WTC11 (cell line): ENCODE data around the gene SORCS2. TPM values are rescaled to one million over a fixed set of nuclear protein-coding genes. Genes with fewer than 3 reads are reported as not detected.

ENCODE experiments used
- ATAC-seq: fragments of 200-7000 bp; cut with Tn5 transposase; 2 replicates; pipeline ENCODE4 v1.10.0; 2021; ENCODE audit warnings: mild to moderate bottlenecking, moderate library complexity
- CTCF ChIA-PET: fragments of 300-600 bp; sonication (Branson Sonifier 250); formaldehyde crosslinking; loops from one replicate; lab custom pipeline; 2021; ENCODE audit warnings: antibody characterized with exemption; lab: Charles Lee
- POLR2A ChIA-PET: fragments of 350-600 bp; sonication (Branson Sonifier 250); formaldehyde crosslinking; loops from one replicate; lab custom pipeline; 2021; ENCODE audit warnings: antibody characterized with exemption; lab: Charles Lee
- DNase-seq: peaks from one replicate; pipeline ENCODE4 v3.0.0; 2021; ENCODE audit warnings: low spot score
- H3K27ac Mint-ChIP-seq: 2 replicates; pipeline ENCODE4 v1.8.0; 2021; ENCODE audit warnings: mixed read lengths
- H3K27me3 Mint-ChIP-seq: 2 replicates; pipeline ENCODE4 v1.8.0; 2021; ENCODE audit warnings: low read depth, mild to moderate bottlenecking, moderate library complexity, mixed read lengths
- H3K36me3 Mint-ChIP-seq: 2 replicates; pipeline ENCODE4 v1.8.0; 2021; ENCODE audit warnings: mixed read lengths
- H3K4me1 Mint-ChIP-seq: 2 replicates; pipeline ENCODE4 v1.8.0; 2022; ENCODE audit warnings: mixed read lengths
- H3K4me3 Mint-ChIP-seq: 2 replicates; pipeline ENCODE4 v1.8.0; 2021; ENCODE audit warnings: mild to moderate bottlenecking, moderate library complexity, mixed read lengths
- H3K9me3 Mint-ChIP-seq: 2 replicates; pipeline ENCODE4 v1.8.0; 2021; ENCODE audit warnings: mixed read lengths
- ATF3 ChIP-seq: sonication (generic); formaldehyde crosslinking; conservative IDR thresholded peaks from 2 replicates; pipeline ENCODE4 v1.8.1; 2022; ENCODE audit warnings: mild to moderate bottlenecking, missing genetic modification reagents
- ATF6 ChIP-seq: sonication (generic); formaldehyde crosslinking; IDR thresholded peaks from 2 replicates; pipeline ENCODE4 v1.8.1; 2023; ENCODE audit warnings: mild to moderate bottlenecking, missing genetic modification reagents
- CREB1 ChIP-seq: sonication (generic); formaldehyde crosslinking; IDR thresholded peaks from 2 replicates; pipeline ENCODE4 v1.8.0; 2023; ENCODE audit warnings: mild to moderate bottlenecking, missing genetic modification reagents
- E2F1 ChIP-seq: sonication (generic); formaldehyde crosslinking; IDR thresholded peaks from 2 replicates; pipeline ENCODE4 v1.8.0; 2022; ENCODE audit warnings: mild to moderate bottlenecking, missing genetic modification reagents
- E2F4 ChIP-seq: sonication (generic); formaldehyde crosslinking; IDR thresholded peaks from 2 replicates; pipeline ENCODE4 v1.8.1; 2022; ENCODE audit warnings: low read depth, mild to moderate bottlenecking, moderate library complexity, missing genetic modification reagents, borderline replicate concordance
- ELF4 ChIP-seq: sonication (generic); formaldehyde crosslinking; IDR thresholded peaks from 2 replicates; pipeline ENCODE4 v1.8.1; 2022; ENCODE audit warnings: low read depth, mild to moderate bottlenecking, moderate library complexity, missing genetic modification reagents
- ETV6 ChIP-seq: sonication (generic); formaldehyde crosslinking; IDR thresholded peaks from 2 replicates; pipeline ENCODE4 v1.8.1; 2022; ENCODE audit warnings: mild to moderate bottlenecking, missing genetic modification reagents
- FOXK1 ChIP-seq: sonication (generic); formaldehyde crosslinking; IDR thresholded peaks from 2 replicates; pipeline ENCODE4 v1.8.0; 2022; ENCODE audit warnings: mild to moderate bottlenecking, moderate library complexity, missing genetic modification reagents
- GABPB1 ChIP-seq: sonication (generic); formaldehyde crosslinking; IDR thresholded peaks from 2 replicates; pipeline ENCODE4 v1.8.1; 2023; ENCODE audit warnings: mild to moderate bottlenecking, missing genetic modification reagents
- HMGXB4 ChIP-seq: sonication (generic); formaldehyde crosslinking; IDR thresholded peaks from 2 replicates; pipeline ENCODE4 v1.8.1; 2023; ENCODE audit warnings: mild to moderate bottlenecking, moderate library complexity, missing genetic modification reagents
- JAZF1 ChIP-seq: fragments of 250-450 bp; sonication (Bioruptor Pico); IDR thresholded peaks from 2 replicates; pipeline ENCODE4 v1.9.0; 2021; ENCODE audit warnings: moderate library complexity, mild to moderate bottlenecking, inconsistent platforms
- JUN ChIP-seq: sonication (generic); formaldehyde crosslinking; IDR thresholded peaks from 2 replicates; pipeline ENCODE4 v1.8.0; 2023; ENCODE audit warnings: mild to moderate bottlenecking, missing genetic modification reagents
- MAX ChIP-seq: sonication (generic); formaldehyde crosslinking; IDR thresholded peaks from 2 replicates; pipeline ENCODE4 v1.8.0; 2022; ENCODE audit warnings: mild to moderate bottlenecking, missing genetic modification reagents
- MYBL2 ChIP-seq: sonication (generic); formaldehyde crosslinking; IDR thresholded peaks from 2 replicates; pipeline ENCODE4 v1.8.1; 2023; ENCODE audit warnings: mild to moderate bottlenecking, moderate library complexity, missing genetic modification reagents
- SMAD3 ChIP-seq: sonication (generic); formaldehyde crosslinking; IDR thresholded peaks from 2 replicates; pipeline ENCODE4 v1.8.0; 2022; ENCODE audit warnings: missing genetic modification reagents, mild to moderate bottlenecking, borderline replicate concordance
- SMAD4 ChIP-seq: sonication (generic); formaldehyde crosslinking; IDR thresholded peaks from 2 replicates; pipeline ENCODE4 v1.8.0; 2022; ENCODE audit warnings: mild to moderate bottlenecking, missing genetic modification reagents
- SOX15 ChIP-seq: fragments of 250-450 bp; sonication (Bioruptor Pico); IDR thresholded peaks from 2 replicates; pipeline ENCODE4 v1.9.0; 2021; ENCODE audit warnings: mild to moderate bottlenecking
- TCF7 ChIP-seq: sonication (generic); formaldehyde crosslinking; IDR thresholded peaks from 2 replicates; pipeline ENCODE4 v1.8.0; 2022; ENCODE audit warnings: mild to moderate bottlenecking, low read depth, missing genetic modification reagents, moderate library complexity
- ZNF121 ChIP-seq: sonication (generic); formaldehyde crosslinking; IDR thresholded peaks from 2 replicates; pipeline ENCODE4 v1.8.0; 2023; ENCODE audit warnings: missing genetic modification reagents
- ZNF138 ChIP-seq: sonication (generic); formaldehyde crosslinking; conservative IDR thresholded peaks from 2 replicates; pipeline ENCODE4 v1.8.1; 2022; ENCODE audit warnings: mild to moderate bottlenecking, moderate library complexity, missing genetic modification reagents
- ZNF219 ChIP-seq: sonication (generic); formaldehyde crosslinking; IDR thresholded peaks from 2 replicates; pipeline ENCODE4 v1.8.0; 2023; ENCODE audit warnings: missing genetic modification reagents, mild to moderate bottlenecking, borderline replicate concordance
- ZNF263 ChIP-seq: sonication (generic); formaldehyde crosslinking; IDR thresholded peaks from 2 replicates; pipeline ENCODE4 v1.8.1; 2022; ENCODE audit warnings: low read depth, mild to moderate bottlenecking, moderate library complexity, missing genetic modification reagents
- ZNF423 ChIP-seq: fragments of 250-450 bp; sonication (Bioruptor Pico); IDR thresholded peaks from 2 replicates; pipeline ENCODE4 v2.1.2; 2022; ENCODE audit warnings: mild to moderate bottlenecking, moderate library complexity
- ZNF532 ChIP-seq: fragments of 250-450 bp; sonication (Bioruptor Pico); IDR thresholded peaks from 2 replicates; pipeline ENCODE4 v1.9.0; 2021; ENCODE audit warnings: mild to moderate bottlenecking, borderline replicate concordance
- total RNA-seq: library from RNA; stranded (reverse); gene quantifications from 3 replicates; pipeline ENCODE4 v1.2.3, GENCODE V29; 2021

The SORCS2 gene
- total RNA-seq, 1 experiment from 2014 or later = 6.6 TPM

GRCh38 chr4:7666744-7667143 lies 474.4 kb downstream of the SORCS2 start (continued):
- no peak for TF ChIP-seq ZNF532
- no peak for TF ChIP-seq GABPB1 (CRISPR knock-in tag)
- TF ChIP-seq ZNF121 (CRISPR knock-in tag) = no peak
- no peak for TF ChIP-seq JUN
- no peak for TF ChIP-seq ATF3 (CRISPR knock-in tag)
- no peak for TF ChIP-seq SOX15 (CRISPR knock-in tag)
- no peak for TF ChIP-seq FOXK1 (CRISPR knock-in tag)

- Mint-ChIP-seq H3K9me3 (peaks cover 6% of the 10 kb centered on the region), H3K4me1 (no peaks in the 10 kb centered on the region; the same call in 1 of the 2 replicates), H3K4me3 (no peak overlapping the region), H3K27me3 (no peaks in the 10 kb centered on the region; the same call in 1 of the 2 replicates), H3K36me3 (no peaks in the 10 kb centered on the region)
- CTCF ChIA-PET = no interaction called here
- no peak for TF ChIP-seq MYBL2 (CRISPR knock-in tag)
- TF ChIP-seq, all 79 proteins: peak for 0
- no peak overlapping the region for H3K27ac Mint-ChIP-seq
- POLR2A ChIA-PET = no interaction called here
- DNase-seq (no peak), ATAC-seq (peak; percentile 57)
Observed at GRCh38 chr4:7668271-7668670, 475.9 kb downstream of the SORCS2 start.

GRCh38 chr4:7668826-7669225 lies 476.5 kb downstream of the SORCS2 start:
- Mint-ChIP-seq H3K36me3 (no peaks in the 10 kb centered on the region), H3K27me3 (no peaks in the 10 kb centered on the region; the same call in 1 of the 2 replicates), H3K27ac (no peak overlapping the region), H3K9me3 (peaks cover 6% of the 10 kb centered on the region), H3K4me3 (no peak overlapping the region), H3K4me1 (no peaks in the 10 kb centered on the region; the same call in 1 of the 2 replicates)
- TF ChIP-seq SMAD4 (CRISPR knock-in tag) (no peak), ZNF219 (CRISPR knock-in tag) (no peak), JAZF1 (CRISPR knock-in tag) (no peak), SMAD3 (no peak), E2F1 (CRISPR knock-in tag) (no peak), ETV6 (CRISPR knock-in tag) (no peak), ZNF138 (CRISPR knock-in tag) (no peak), HMGXB4 (CRISPR knock-in tag) (no peak), TCF7 (CRISPR knock-in tag) (no peak), ATF6 (no peak), ZNF423 (CRISPR knock-in tag) (no peak), ELF4 (CRISPR knock-in tag) (no peak), MAX (CRISPR knock-in tag) (no peak), CREB1 (CRISPR knock-in tag) (no peak), E2F4 (no peak), ZNF263 (CRISPR knock-in tag) (no peak)
- ATAC-seq (no peak), DNase-seq (no peak)
- ChIA-PET CTCF (no interaction called here), POLR2A (no interaction called here)
